ENCODE measurements around the gene RNU6-7. TPM values are rescaled to one million over a fixed set of nuclear protein-coding genes. Genes with fewer than 3 reads are reported as not detected.

The RNU6-7 gene
- total RNA-seq: not detected in 2 replicates

DNA sequence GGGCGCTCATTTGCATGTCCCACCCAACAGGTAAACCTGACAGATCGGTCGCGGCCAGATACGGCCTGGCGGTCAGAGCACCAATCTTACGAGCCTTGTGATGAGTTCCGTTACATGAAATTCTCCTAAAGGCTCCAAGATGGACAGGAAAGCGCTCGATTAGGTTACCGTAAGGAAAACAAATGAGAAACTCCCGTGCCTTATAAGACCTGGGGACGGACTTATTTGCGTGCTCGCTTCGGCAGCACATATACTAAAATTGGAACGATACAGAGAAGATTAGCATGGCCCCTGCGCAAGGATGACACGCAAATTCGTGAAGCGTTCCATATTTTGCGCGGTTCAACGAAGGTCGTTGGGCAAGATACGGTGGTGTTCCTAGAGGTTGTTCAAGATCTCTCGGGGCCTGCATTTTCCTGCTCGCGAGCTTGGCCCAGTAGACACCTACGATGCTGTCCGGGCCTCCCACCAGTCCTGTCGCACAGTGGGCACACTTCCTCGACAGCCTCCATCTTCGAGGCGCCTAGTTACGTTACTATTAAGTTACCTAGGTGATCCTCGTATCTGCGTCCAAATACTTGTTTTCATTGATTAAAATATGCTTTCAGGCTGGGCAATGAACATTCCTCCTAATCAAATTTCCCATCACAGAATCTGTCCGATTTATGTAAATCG, at the start of gene RNU6-7:
Gene RNU6-7 (plus strand): TSS at position 230 of the 675 bp plus-strand sequence.
- peak in 1 of 2 donors; percentile 13 for DNase-seq (ENCODE audit: low read depth in 2 of 2)

GRCh38 chr14:32166029-32166428, 35.8 kb upstream of the RNU6-7 start:
- no peak for DNase-seq (ENCODE audit: low read depth in 2 of 2)

- no peak for DNase-seq (ENCODE audit: low read depth in 2 of 2)
These were observed 34.9 kb upstream of the RNU6-7 start for GRCh38 chr14:32166924-32167323.

DNA sequence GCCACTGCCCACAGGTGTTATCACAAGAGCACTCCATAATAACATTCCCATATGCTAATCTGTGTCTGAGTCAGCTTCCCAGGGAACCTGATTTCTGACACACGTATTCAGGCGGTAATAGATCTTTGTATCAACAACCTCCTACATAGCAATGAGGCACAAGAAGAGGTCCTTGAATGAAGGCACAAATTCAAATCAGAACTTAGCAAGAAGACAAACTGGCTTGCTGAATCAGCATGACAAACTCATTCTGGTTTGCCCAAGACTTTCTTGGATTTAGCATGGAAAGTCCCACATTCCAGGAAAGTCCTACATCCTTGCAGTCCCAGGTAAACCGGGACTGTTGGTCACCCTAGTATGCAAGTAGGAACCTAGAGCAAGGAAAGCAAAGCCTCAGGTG, 33.9 kb upstream of the RNU6-7 start:
- DNase-seq (ENCODE audit: low read depth in 2 of 2): no peak

DNA sequence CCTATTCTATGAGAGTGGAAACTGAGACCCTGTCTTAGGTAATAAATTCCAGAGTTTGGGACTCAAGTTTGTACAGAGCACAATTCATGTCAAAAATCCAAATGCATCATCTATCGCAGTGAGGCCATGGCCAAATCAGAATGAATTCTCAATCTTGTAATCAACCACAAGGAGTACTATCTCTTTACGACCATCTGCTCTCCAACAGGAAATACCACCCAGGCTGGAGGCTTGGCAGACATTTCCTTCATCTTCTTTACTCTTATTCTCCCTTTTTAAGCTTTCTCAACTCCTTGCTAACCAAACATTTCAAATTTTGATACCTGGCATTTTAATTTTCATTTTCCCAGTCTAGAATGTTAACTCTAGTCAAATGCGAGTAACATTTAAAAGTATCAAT, 32.7 kb upstream of the RNU6-7 start:
- DNase-seq (ENCODE audit: low read depth in 2 of 2): no peak

DNA sequence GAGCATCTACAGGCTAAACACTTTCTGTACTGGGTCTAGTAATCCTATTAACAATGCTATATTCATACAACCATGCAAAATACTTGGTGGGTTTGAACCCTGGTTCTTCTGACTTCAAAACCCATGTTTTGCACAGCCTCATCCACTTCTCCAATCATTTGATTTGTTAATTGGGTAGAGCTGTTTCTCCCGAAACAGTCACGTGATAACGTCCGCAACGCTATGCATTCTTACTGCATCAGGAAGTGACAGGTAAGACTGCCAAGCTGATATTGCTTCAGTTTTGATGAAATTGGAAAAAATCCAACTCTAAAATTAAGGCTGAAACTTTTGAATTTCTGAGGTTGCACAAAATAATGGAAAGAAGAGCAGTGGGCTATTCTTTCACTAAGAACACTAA, 30.4 kb upstream of the RNU6-7 start:
- no peak for DNase-seq (ENCODE audit: low read depth in 2 of 2)

DNA sequence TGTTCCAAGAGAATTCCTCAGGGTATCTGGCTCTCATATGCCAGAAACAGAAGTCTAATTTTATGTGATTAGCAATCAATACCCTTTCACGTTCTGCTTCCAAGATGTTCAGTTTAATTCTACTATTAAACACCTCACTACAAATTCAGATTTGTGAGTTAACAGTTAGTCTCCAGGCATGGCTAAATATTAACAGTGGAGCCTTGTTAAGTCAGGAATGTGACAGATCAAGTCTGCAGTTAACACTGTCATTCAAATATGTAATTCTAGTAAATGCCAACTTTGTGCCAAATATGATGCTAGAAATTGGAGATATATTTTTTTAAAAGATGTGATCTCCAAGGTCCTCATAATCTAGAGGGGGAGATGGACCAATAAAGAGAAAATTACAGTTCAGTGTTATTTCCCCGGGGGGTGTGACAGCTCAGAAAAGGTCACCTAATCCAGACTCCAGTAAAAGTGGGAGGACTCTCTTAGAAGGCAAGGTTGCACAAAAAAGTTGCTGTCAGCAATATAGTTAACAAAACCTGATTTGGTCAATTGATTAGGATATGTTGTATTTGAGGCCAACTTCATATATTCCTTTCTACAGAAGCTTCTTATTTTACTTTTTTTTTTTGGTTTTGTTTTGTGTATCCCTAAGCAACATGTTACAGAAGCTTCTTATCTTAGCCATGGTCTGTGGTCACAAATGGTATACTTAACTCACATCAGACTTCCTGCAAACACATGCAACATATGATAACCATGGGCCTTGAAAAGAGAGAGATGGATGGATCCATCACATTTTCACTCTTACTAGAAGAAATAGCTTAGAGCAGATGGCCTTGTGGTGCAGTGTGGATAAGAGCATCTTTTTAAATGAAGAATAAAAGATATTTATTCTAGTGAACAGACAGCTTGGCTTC, 18.4 kb upstream of the RNU6-7 start:
- DNase-seq (ENCODE audit: low read depth in 2 of 2): no peak

GRCh38 chr14:32185097-32185496, 16.7 kb upstream of the RNU6-7 start:
- no peak for DNase-seq (ENCODE audit: low read depth in 2 of 2)

DNA sequence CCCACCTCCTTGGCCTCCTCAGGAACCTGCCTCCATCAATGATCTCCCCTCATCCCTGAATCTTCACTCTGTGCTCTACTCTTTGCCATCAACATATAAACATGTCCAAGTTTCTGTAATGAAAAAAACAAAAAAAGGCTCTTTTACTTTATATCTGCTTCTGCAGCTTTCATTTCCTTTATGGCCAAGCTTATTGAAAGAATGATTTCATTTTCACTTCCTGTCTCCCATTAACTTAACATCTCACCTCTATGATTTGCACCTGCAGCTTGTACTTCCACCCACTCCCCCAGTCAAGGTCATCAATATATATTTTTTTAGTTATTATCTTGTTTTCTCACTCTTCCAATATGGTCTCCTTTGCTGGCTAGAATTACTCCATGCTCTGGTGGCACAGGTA, 15.6 kb upstream of the RNU6-7 start:
- DNase-seq (ENCODE audit: low read depth in 2 of 2): no peak

GRCh38 chr14:32189811-32190210, 12.0 kb upstream of the RNU6-7 start:
- DNase-seq (ENCODE audit: low read depth in 2 of 2): no peak

- DNase-seq (ENCODE audit: low read depth in 2 of 2): no peak
These were observed 11.2 kb upstream of the RNU6-7 start for GRCh38 chr14:32190673-32191072.

- DNase-seq (ENCODE audit: low read depth in 2 of 2): no peak
These were observed 9.0 kb upstream of the RNU6-7 start for GRCh38 chr14:32192712-32193373.

GRCh38 chr14:32193532-32193931, 8.3 kb upstream of the RNU6-7 start:
- DNase-seq (ENCODE audit: low read depth in 2 of 2): no peak

- DNase-seq (ENCODE audit: low read depth in 2 of 2): no peak
These were observed 6.2 kb upstream of the RNU6-7 start for GRCh38 chr14:32195636-32196035.

GRCh38 chr14:32197919-32198318, 3.9 kb upstream of the RNU6-7 start:
- no peak for DNase-seq (ENCODE audit: low read depth in 2 of 2)

- no peak for DNase-seq (ENCODE audit: low read depth in 2 of 2)
These were observed 1.3 kb upstream of the RNU6-7 start for GRCh38 chr14:32200368-32201192.

GRCh38 chr14:32201193-32201815, 541 bp upstream of the RNU6-7 start:
- peak in 1 of 2 donors; percentile 55 for DNase-seq (ENCODE audit: low read depth in 2 of 2)

GRCh38 chr14:32202491-32202997, 699 bp downstream of the RNU6-7 start:
- peak in 1 of 2 donors; percentile 12 for DNase-seq (ENCODE audit: low read depth in 2 of 2)

DNA sequence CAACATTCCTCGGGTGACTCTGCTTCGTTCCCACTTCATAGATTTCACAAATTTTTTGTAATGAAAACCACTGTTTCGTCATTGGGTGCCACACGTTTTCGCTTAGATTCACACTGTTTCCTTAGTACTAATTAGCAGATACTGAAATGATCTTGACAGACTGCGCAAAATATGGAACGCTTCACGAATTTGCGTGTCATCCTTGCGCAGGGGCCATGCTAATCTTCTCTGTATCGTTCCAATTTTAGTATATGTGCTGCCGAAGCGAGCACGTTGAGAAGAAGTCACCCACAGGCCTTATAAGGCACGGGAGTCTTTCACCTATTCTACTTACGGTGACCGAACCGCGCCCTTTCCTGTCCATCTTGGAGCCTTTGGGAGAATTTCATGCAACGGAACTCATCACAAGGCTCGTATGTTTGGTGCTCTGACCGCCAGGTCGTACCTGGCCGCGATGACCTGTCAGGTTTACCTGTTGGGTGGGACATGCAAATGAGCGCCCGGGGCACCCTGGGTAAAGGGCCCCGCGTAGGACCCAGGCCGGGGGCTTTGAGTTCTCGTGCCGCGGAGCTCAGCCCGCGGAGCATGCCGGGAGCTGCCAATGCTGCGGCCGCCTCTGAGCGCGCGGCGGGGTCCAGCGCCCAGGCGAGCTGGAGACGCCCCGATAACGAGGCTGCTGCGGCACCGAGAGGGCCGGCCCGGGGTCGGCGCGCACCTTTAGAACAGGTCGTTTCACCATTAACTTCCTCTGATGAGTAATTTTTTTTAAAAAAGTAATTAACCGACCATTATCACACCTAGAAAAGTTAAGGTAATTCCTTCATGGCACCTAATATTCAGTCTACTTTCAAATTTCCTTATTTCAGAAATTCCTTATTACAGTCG, 1.4 kb downstream of the RNU6-7 start, which contains the start of gene RNU6-8:
Gene RNU6-8 (minus strand): TSS at position 272 of the 885 bp plus-strand sequence.
- peak; percentile 67 to 88 for DNase-seq (ENCODE audit: low read depth in 2 of 2)

Data from dermis microvascular lymphatic vessel endothelial cell (primary cell).